Measurements from ENCODE around the gene COPS8. TPM values are rescaled to one million over a fixed set of nuclear protein-coding genes. Genes with fewer than 3 reads are reported as not detected.

Gene COPS8
- total RNA-seq, 2 donors from 2014 or later: 66.3 to 72.7 TPM

DNA sequence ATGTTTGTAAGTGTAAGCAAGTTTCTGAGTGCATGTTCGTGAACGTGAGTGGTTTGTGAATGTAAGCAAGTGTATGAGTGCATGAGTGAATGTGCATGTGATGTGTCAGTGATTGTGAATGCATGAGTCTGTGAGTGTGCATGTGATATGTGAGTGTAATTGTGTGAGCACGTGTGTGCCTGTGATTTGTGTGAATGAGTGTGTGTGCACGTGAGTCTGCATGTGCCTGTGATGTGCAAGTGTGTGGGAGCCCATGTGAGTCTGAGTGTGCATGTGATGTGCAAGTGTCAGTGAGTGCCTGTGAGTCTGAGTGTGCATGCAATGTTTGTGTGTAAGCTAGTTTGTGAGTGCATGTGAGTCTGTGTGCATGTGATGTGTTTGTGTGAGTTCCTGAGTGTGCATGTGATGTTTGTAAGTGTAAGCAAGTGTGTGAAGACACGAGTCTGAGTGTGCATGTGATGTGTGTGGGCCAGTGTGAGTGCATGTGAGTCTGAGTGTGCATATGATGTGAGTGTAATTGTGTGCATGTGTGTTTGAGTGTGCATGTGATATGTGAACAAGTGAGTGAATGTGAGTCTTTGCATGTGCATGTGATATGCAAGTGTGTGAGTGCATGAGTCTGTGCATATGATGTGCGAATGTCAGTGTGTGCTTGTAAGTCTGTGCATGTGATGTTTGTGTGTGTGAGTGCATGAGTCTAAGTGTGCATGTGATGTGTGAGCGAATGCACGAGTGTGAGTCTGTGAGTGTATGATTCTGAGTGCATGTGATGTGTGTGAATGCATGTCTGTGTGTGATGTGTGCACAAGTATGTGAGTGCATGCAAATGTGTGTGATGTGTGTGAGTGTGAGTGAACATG, 45.1 kb downstream of the COPS8 start:
- no peak overlapping the region for H3K27ac Mint-ChIP-seq

DNA sequence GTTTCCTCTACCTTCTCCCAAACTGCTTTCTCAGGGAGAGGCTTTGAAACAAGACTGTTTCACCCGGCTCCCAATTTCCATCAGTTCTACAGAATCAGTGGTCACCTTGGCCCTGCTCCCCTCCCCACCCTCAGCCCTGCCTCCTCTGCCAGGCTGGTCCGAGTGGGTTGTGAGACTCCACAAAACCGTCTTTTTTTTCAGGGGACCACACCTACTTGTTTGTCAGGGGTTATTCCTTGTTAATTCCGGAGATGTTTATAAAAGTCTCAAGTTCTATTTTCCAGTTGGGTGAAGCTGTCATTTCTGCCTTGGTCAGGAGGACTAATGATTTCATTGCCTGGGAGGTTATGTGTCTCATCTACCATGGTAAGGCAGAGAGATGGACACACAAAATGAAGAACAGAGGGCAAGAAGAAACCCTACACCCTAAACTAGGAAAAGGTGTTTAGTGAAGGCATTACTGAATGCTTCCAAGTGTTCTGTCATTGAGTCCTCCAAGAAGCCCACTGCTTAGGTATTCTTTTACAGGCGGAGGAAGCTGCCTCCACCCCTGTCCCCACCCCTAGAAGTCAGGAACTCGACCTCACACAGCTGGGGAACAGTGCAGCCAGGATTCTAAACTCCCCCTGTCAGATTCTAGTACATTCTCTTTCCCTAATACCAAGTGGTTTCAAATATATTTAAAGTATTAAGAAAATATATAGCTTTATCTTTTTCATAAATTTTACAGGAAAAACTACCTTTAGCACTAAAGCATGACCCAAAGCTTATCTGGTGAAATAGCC, 46.3 kb downstream of the COPS8 start:
- H3K4me3 Mint-ChIP-seq: no peak overlapping the region
- Histone ChIP-seq H3K4me1 (ENCODE audit: control insufficient read depth, insufficient read depth, low read length) (peaks cover 14% of the 10 kb centered on the region), H3K9ac (ENCODE audit: extremely low read depth, low read length, poor library complexity, severe bottlenecking) (no peak overlapping the region), H3K4me3 (ENCODE audit: low read length) (no peak overlapping the region), H3K36me3 (ENCODE audit: control insufficient read depth, insufficient read depth, low read length) (no peaks in the 10 kb centered on the region), H3K27me3 (ENCODE audit: control insufficient read depth, insufficient read depth, low read length, poor library complexity, severe bottlenecking) (no peaks in the 10 kb centered on the region), H3K9me3 (ENCODE audit: control insufficient read depth, low read length) (no peaks in the 10 kb centered on the region), H3K27ac (ENCODE audit: low read depth, low read length) (no peak overlapping the region)
- H3K27me3 Mint-ChIP-seq (ENCODE audit: insufficient read depth): no peaks in the 10 kb centered on the region
- H3K4me1 Mint-ChIP-seq: peaks cover 18% of the 10 kb centered on the region
- 86 to 90% methylated on average over 5 to 6 of the region's 6 CpGs for WGBS, 2 experiments (ENCODE audit: insufficient coverage in 1 of 2, insufficient read length in 1 of 2)
- TF ChIP-seq, protein P1, sequence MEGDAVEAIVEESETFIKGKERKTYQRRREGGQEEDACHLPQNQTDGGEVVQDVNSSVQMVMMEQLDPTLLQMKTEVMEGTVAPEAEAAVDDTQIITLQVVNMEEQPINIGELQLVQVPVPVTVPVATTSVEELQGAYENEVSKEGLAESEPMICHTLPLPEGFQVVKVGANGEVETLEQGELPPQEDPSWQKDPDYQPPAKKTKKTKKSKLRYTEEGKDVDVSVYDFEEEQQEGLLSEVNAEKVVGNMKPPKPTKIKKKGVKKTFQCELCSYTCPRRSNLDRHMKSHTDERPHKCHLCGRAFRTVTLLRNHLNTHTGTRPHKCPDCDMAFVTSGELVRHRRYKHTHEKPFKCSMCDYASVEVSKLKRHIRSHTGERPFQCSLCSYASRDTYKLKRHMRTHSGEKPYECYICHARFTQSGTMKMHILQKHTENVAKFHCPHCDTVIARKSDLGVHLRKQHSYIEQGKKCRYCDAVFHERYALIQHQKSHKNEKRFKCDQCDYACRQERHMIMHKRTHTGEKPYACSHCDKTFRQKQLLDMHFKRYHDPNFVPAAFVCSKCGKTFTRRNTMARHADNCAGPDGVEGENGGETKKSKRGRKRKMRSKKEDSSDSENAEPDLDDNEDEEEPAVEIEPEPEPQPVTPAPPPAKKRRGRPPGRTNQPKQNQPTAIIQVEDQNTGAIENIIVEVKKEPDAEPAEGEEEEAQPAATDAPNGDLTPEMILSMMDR (conservative IDR thresholded peaks at IDR 0.05): no peak
- no peaks in the 10 kb centered on the region for H3K36me3 Mint-ChIP-seq (ENCODE audit: low read depth)
- no peaks in the 10 kb centered on the region for H3K9me3 Mint-ChIP-seq
- no peak overlapping the region for H3K27ac Mint-ChIP-seq
- DNase-seq: no peak

More for the DNA sequence above, 45.1 kb downstream of the COPS8 start:
- Histone ChIP-seq H3K4me1 (ENCODE audit: control insufficient read depth, insufficient read depth, low read length) (peaks cover 16% of the 10 kb centered on the region), H3K27ac (ENCODE audit: low read depth, low read length) (no peak overlapping the region), H3K27me3 (ENCODE audit: control insufficient read depth, insufficient read depth, low read length, poor library complexity, severe bottlenecking) (no peaks in the 10 kb centered on the region), H3K9me3 (ENCODE audit: control insufficient read depth, low read length) (no peaks in the 10 kb centered on the region), H3K36me3 (ENCODE audit: control insufficient read depth, insufficient read depth, low read length) (no peaks in the 10 kb centered on the region), H3K4me3 (ENCODE audit: low read length) (no peak overlapping the region), H3K9ac (ENCODE audit: extremely low read depth, low read length, poor library complexity, severe bottlenecking) (no peak overlapping the region)
- Mint-ChIP-seq H3K36me3 (ENCODE audit: low read depth) (no peaks in the 10 kb centered on the region), H3K27me3 (ENCODE audit: insufficient read depth) (no peaks in the 10 kb centered on the region), H3K4me3 (no peak overlapping the region), H3K9me3 (no peaks in the 10 kb centered on the region), H3K4me1 (peaks cover 17% of the 10 kb centered on the region)
- no peak for DNase-seq
- TF ChIP-seq, protein P1 (conservative IDR thresholded peaks at IDR 0.05): no peak
- WGBS, 2 experiments (ENCODE audit: insufficient coverage in 1 of 2, insufficient read length in 1 of 2): 94 to 95% methylated on average over 8 of the region's 8 CpGs

DNA sequence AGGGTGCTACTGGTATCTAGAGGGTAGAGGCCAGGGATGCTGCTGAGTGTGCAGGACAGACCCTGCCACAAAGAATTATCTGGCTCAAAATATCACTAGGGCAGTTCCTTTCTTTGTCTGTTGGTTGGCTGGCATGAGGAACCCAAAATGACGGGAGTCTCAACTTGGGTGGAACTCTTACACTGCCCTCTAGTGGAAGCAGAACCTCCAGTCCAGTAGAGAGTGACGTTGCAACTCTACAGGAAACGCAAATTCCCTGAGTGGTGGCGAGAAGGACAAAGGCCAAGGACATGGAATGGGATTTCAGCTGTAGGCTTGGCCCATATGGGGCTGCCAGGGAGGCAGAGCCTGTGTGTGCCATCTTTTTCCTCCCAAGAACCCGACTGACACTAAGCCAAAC, 47.1 kb downstream of the COPS8 start:
- Mint-ChIP-seq H3K27me3 (ENCODE audit: insufficient read depth) (no peaks in the 10 kb centered on the region), H3K9me3 (no peaks in the 10 kb centered on the region), H3K4me3 (no peak overlapping the region), H3K4me1 (peaks cover 21% of the 10 kb centered on the region), H3K27ac (no peak overlapping the region), H3K36me3 (ENCODE audit: low read depth) (no peaks in the 10 kb centered on the region)
- no peak overlapping the region for H3K4me3 ChIP-seq (ENCODE audit: low read length)
- peaks cover 12% of the 10 kb centered on the region for H3K4me1 ChIP-seq (ENCODE audit: control insufficient read depth, insufficient read depth, low read length)
- no peaks in the 10 kb centered on the region for H3K27me3 ChIP-seq (ENCODE audit: control insufficient read depth, insufficient read depth, low read length, poor library complexity, severe bottlenecking)
- H3K27ac ChIP-seq (ENCODE audit: low read depth, low read length): no peak overlapping the region
- H3K9ac ChIP-seq (ENCODE audit: extremely low read depth, low read length, poor library complexity, severe bottlenecking): no peak overlapping the region
- H3K36me3 ChIP-seq (ENCODE audit: control insufficient read depth, insufficient read depth, low read length): no peaks in the 10 kb centered on the region
- DNase-seq: peak; percentile 75
- no peaks in the 10 kb centered on the region for H3K9me3 ChIP-seq (ENCODE audit: control insufficient read depth, low read length)
- WGBS, 2 experiments (ENCODE audit: insufficient coverage in 1 of 2, insufficient read length in 1 of 2): 75 to 82% methylated on average over 4 to 5 of the region's 5 CpGs
- TF ChIP-seq, protein P1 (conservative IDR thresholded peaks at IDR 0.05): peak; percentile 74
